Endothelial cell of umbilical vein (primary cell): Measurements from ENCODE around the gene MAP4K3.

ENCODE experiments used
- CTCF ChIP-seq, 2 donors: IDR thresholded peaks; 1 replicate in 1 of 2; 2 replicates in 1 of 2; pipeline ENCODE4 v1.5.1; 2011; ENCODE audit warnings: low read length in 2 of 2, mild to moderate bottlenecking in 2 of 2, moderate library complexity in 2 of 2, control low read depth in 1 of 2, inconsistent platforms in 1 of 2, low read depth in 1 of 2; ENCODE audit not compliant: insufficient read depth in 1 of 2; ENCODE audit errors: extremely low read depth in 1 of 2
- EZH2 ChIP-seq: IDR thresholded peaks from 2 replicates; pipeline ENCODE4 v1.6.1; 2012; ENCODE audit warnings: borderline replicate concordance, low read depth, mild to moderate bottlenecking, moderate library complexity, low read length, inconsistent platforms; ENCODE audit not compliant: severe bottlenecking
- MAX ChIP-seq: IDR thresholded peaks from 2 replicates; pipeline ENCODE4 v1.6.1; 2011; ENCODE audit not compliant: insufficient read depth, insufficient read length
- POLR2A ChIP-seq: IDR thresholded peaks from 2 replicates; pipeline ENCODE4 v1.6.1; 2012; ENCODE audit warnings: low read depth, mild to moderate bottlenecking, control low read depth, low read length
- POLR2AphosphoS5 ChIP-seq: IDR thresholded peaks from 2 replicates; pipeline ENCODE4 v1.6.1; 2012; ENCODE audit warnings: low read depth, mild to moderate bottlenecking, control low read depth, low read length, moderate library complexity; ENCODE audit not compliant: insufficient read depth

GRCh38 chr2:39311469-39311868 is 125.6 kb downstream of the MAP4K3 start:
- TF ChIP-seq POLR2A (no peak), EZH2 (no peak), POLR2AphosphoS5 (no peak), CTCF (IDR thresholded peaks at IDR 0.05; ENCODE audit: extremely low read depth in 1 of 2, insufficient read depth in 1 of 2, low read depth in 1 of 2, low read length in 2 of 2) (no peak), MAX (no peak)
